H1 (cell line): ENCODE data around the gene CNTD1. TPM values are rescaled to one million over a fixed set of nuclear protein-coding genes. Genes with fewer than 3 reads are reported as not detected.

Source experiments
- CTCF ChIA-PET: fragments of 300-600 bp; sonication (Branson Sonifier 250); formaldehyde crosslinking; loops from one replicate; lab custom pipeline; 2021; ENCODE audit not compliant: partially characterized antibody; lab: Charles Lee
- POLR2A ChIA-PET: fragments of 300-600 bp; sonication (Branson Sonifier 250); formaldehyde crosslinking; loops from one replicate; lab custom pipeline; 2021; ENCODE audit warnings: inconsistent platforms; ENCODE audit not compliant: partially characterized antibody; lab: Charles Lee
- DNase-seq, 2 experiments: peaks; one replicate each; pipeline versions ENCODE4 v3.0.0 to v3.0.0-alpha.2; 2010 to 2022; ENCODE audit warnings: low spot score in 2 of 2, low read depth in 1 of 2, mixed read lengths in 1 of 2
- FAIRE-seq: peaks from 2 replicates; lab custom pipeline; 2011; peaks lifted over from hg19 to GRCh38; lab: Jason Lieb, UNC
- H2AFZ ChIP-seq: 2 replicates; pipeline ENCODE4 v1.8.1; 2012; ENCODE audit warnings: low read length, inconsistent platforms
- H2AK5ac ChIP-seq: 2 replicates; pipeline ENCODE4 v1.6.1; 2013; ENCODE audit warnings: low read depth, low read length
- H2BK120ac ChIP-seq: replicated peaks from 2 replicates; pipeline ENCODE3; 2013; ENCODE audit warnings: low read depth, low read length, inconsistent platforms
- H2BK12ac ChIP-seq: 2 replicates; pipeline ENCODE4 v1.6.1; 2013; ENCODE audit warnings: low read depth, low read length
- H2BK15ac ChIP-seq: 2 replicates; pipeline ENCODE4 v1.6.1; 2013; ENCODE audit warnings: low read length
- H2BK20ac ChIP-seq: 2 replicates; pipeline ENCODE4 v1.6.1; 2013; ENCODE audit warnings: low read length
- H2BK5ac ChIP-seq: 2 replicates; pipeline ENCODE4 v1.6.1; 2013; ENCODE audit warnings: low read depth, low read length
- H3K14ac ChIP-seq: 2 replicates; pipeline ENCODE4 v1.6.1; 2013; ENCODE audit warnings: inconsistent platforms; ENCODE audit not compliant: insufficient read length
- H3K18ac ChIP-seq: 2 replicates; pipeline ENCODE4 v1.6.1; 2013; ENCODE audit warnings: low read length; ENCODE audit errors: extremely low read depth
- H3K23ac ChIP-seq: 2 replicates; pipeline ENCODE4 v1.6.1; 2013; ENCODE audit warnings: inconsistent platforms; ENCODE audit not compliant: insufficient read length
- H3K23me2 ChIP-seq: 2 replicates; pipeline ENCODE4 v1.6.1; 2013; ENCODE audit warnings: low read depth, low read length
- H3K27ac ChIP-seq: 2 replicates; pipeline ENCODE4 v1.6.1; 2011; ENCODE audit warnings: low read depth, low read length, inconsistent platforms
- H3K27me3 ChIP-seq, 4 experiments: replicated peaks in 1 of 4; 1 replicate in 1 of 4; 2 replicates in 3 of 4; pipeline versions ENCODE4 v1.6.1 to v1.8.1; 2011 to 2013; ENCODE audit warnings: low read length in 3 of 4, mild to moderate bottlenecking in 3 of 4, inconsistent platforms in 2 of 4, mixed read lengths in 2 of 4, moderate library complexity in 1 of 4; ENCODE audit not compliant: control insufficient read depth in 3 of 4, insufficient read depth in 3 of 4; ENCODE audit errors: extremely low read depth in 1 of 4
- H3K36me3 ChIP-seq, 4 experiments: 2 replicates each; pipeline versions ENCODE4 v1.6.1 to v1.8.1; 2011 to 2013; ENCODE audit warnings: mild to moderate bottlenecking in 4 of 4, low read length in 3 of 4, moderate library complexity in 2 of 4, control low read depth in 1 of 4, inconsistent platforms in 1 of 4; ENCODE audit not compliant: insufficient read depth in 4 of 4, control insufficient read depth in 2 of 4
- H3K4ac ChIP-seq: replicated peaks from 2 replicates; pipeline ENCODE3; 2013; ENCODE audit warnings: low read length, low read depth, mixed read lengths, inconsistent platforms; ENCODE audit not compliant: insufficient read length
- H3K4me1 ChIP-seq, 4 experiments: replicated peaks in 1 of 4; 1 replicate in 1 of 4; 2 replicates in 3 of 4; pipeline versions ENCODE4 v1.6.1 to v1.8.1; 2011 to 2013; ENCODE audit warnings: low read length in 3 of 4, inconsistent platforms in 2 of 4, mixed read lengths in 1 of 4; ENCODE audit not compliant: insufficient read depth in 4 of 4, control insufficient read depth in 3 of 4
- H3K4me2 ChIP-seq, 2 experiments: 2 replicates each; pipeline versions ENCODE4 v1.6.1 to v1.8.1; 2011 to 2013; ENCODE audit warnings: low read depth in 2 of 2, low read length in 2 of 2, control low read depth in 1 of 2, inconsistent platforms in 1 of 2, mild to moderate bottlenecking in 1 of 2; ENCODE audit not compliant: insufficient read depth in 1 of 2
- H3K4me3 ChIP-seq, 4 experiments: fragments of 200-600, 300-600 bp in 1 of 4; sonication (generic), shearing (Covaris generic), sonication (Bioruptor Twin) in 1 of 4; 2 replicates each; pipeline versions ENCODE4 v1.5.1 to v1.8.1; 2011 to 2016; ENCODE audit warnings: low read length in 4 of 4, low read depth in 3 of 4, control low read depth in 2 of 4, inconsistent platforms in 2 of 4, mild to moderate bottlenecking in 2 of 4, mixed read lengths in 1 of 4, moderate library complexity in 1 of 4; ENCODE audit not compliant: insufficient read depth in 2 of 4; ENCODE audit errors: extremely low read depth in 1 of 4
- H3K56ac ChIP-seq: replicated peaks from 2 replicates; pipeline ENCODE3; 2013; ENCODE audit warnings: low read depth, mild to moderate bottlenecking, mixed read lengths, low read length, inconsistent platforms; ENCODE audit not compliant: insufficient read length
- H3K79me1 ChIP-seq: 2 replicates; pipeline ENCODE4 v1.6.1; 2013; ENCODE audit warnings: low read depth, low read length, control low read depth
- H3K79me2 ChIP-seq, 2 experiments: 2 replicates each; pipeline versions ENCODE4 v1.6.1 to v1.8.1; 2012 to 2013; ENCODE audit warnings: low read length in 2 of 2, mild to moderate bottlenecking in 2 of 2, inconsistent platforms in 1 of 2; ENCODE audit not compliant: insufficient read depth in 2 of 2, control insufficient read depth in 1 of 2
- H3K9ac ChIP-seq, 4 experiments: replicated peaks in 1 of 4; 1 replicate in 1 of 4; 2 replicates in 3 of 4; pipeline versions ENCODE4 v1.6.1 to v1.8.1; 2011 to 2013; ENCODE audit warnings: low read depth in 3 of 4, low read length in 3 of 4, control low read depth in 2 of 4, mild to moderate bottlenecking in 2 of 4, moderate library complexity in 2 of 4, inconsistent platforms in 1 of 4; ENCODE audit errors: extremely low read depth in 1 of 4
- H3K9me3 ChIP-seq, 2 experiments: 2 replicates each; pipeline versions ENCODE4 v1.6.1 to v1.8.1; 2012 to 2013; ENCODE audit warnings: mild to moderate bottlenecking in 2 of 2, moderate library complexity in 2 of 2, control low read depth in 1 of 2, inconsistent platforms in 1 of 2, low read depth in 1 of 2, low read length in 1 of 2, mixed read lengths in 1 of 2; ENCODE audit not compliant: insufficient read depth in 2 of 2
- H4K20me1 ChIP-seq, 2 experiments: replicated peaks in 1 of 2; 2 replicates each; pipeline versions ENCODE3 to v1.8.1; 2011 to 2013; ENCODE audit warnings: inconsistent platforms in 2 of 2, low read length in 2 of 2, mild to moderate bottlenecking in 1 of 2; ENCODE audit not compliant: insufficient read depth in 2 of 2, control insufficient read depth in 1 of 2
- H4K5ac ChIP-seq: 2 replicates; pipeline ENCODE4 v1.6.1; 2013; ENCODE audit warnings: low read length, low read depth, mixed read lengths, inconsistent platforms; ENCODE audit not compliant: insufficient read length
- H4K8ac ChIP-seq: 2 replicates; pipeline ENCODE4 v1.8.0; 2013; ENCODE audit warnings: mild to moderate bottlenecking, moderate library complexity, low read length, inconsistent platforms; ENCODE audit not compliant: insufficient read depth; ENCODE audit errors: extremely low read depth
- H4K91ac ChIP-seq: replicated peaks from 2 replicates; pipeline ENCODE3; 2013; ENCODE audit warnings: low read length, mixed read lengths, inconsistent platforms; ENCODE audit not compliant: insufficient read length
- ATF3 ChIP-seq: IDR thresholded peaks from 2 replicates; pipeline ENCODE4 v1.6.1; 2011; ENCODE audit warnings: low read depth, mild to moderate bottlenecking, low read length; ENCODE audit not compliant: insufficient read depth
- CHD2 ChIP-seq: IDR thresholded peaks from 2 replicates; pipeline ENCODE4 v1.6.1; 2012; ENCODE audit warnings: low read length, improper control_type of control experiment
- EP300 ChIP-seq, 2 experiments: IDR thresholded peaks; 1 replicate in 1 of 2; 2 replicates in 1 of 2; pipeline ENCODE4 v1.6.1; 2011 to 2012; ENCODE audit warnings: low read depth in 2 of 2, low read length in 2 of 2, mild to moderate bottlenecking in 2 of 2, borderline replicate concordance in 1 of 2, inconsistent platforms in 1 of 2, moderate library complexity in 1 of 2
- HDAC2 ChIP-seq, 2 experiments: fragments of 300-600 bp in 1 of 2; sonication (generic) in 1 of 2; IDR thresholded peaks; 2 replicates each; pipeline ENCODE4 v1.6.1; 2011 to 2012; ENCODE audit warnings: low read depth in 2 of 2, low read length in 2 of 2, mild to moderate bottlenecking in 2 of 2, moderate library complexity in 2 of 2, borderline replicate concordance in 1 of 2, inconsistent platforms in 1 of 2
- POLR2AphosphoS5 ChIP-seq: IDR thresholded peaks from 2 replicates; pipeline ENCODE4 v1.6.1; 2011; ENCODE audit warnings: low read depth, low read length
- POU5F1 ChIP-seq: IDR thresholded peaks from 2 replicates; pipeline ENCODE4 v1.6.1; 2011; ENCODE audit warnings: low read depth, mild to moderate bottlenecking, low read length, moderate library complexity
- RAD21 ChIP-seq, 2 experiments: IDR thresholded peaks in 1 of 2; conservative IDR thresholded peaks in 1 of 2; 2 replicates each; pipeline ENCODE4 v1.6.1; 2011; ENCODE audit warnings: low read depth in 2 of 2, low read length in 2 of 2, improper control_type of control experiment in 1 of 2, inconsistent platforms in 1 of 2, mild to moderate bottlenecking in 1 of 2, moderate library complexity in 1 of 2
- RNF2 ChIP-seq: fragments of 200-900, 300-1000 bp; sonication (generic); IDR thresholded peaks from 2 replicates; pipeline ENCODE4 v1.7.1; 2016; ENCODE audit warnings: borderline replicate concordance, low read depth, mild to moderate bottlenecking, antibody characterized with exemption, low read length; ENCODE audit not compliant: poor library complexity, severe bottlenecking; ENCODE audit errors: missing control alignments
- SP1 ChIP-seq: IDR thresholded peaks from 2 replicates; pipeline ENCODE4 v1.6.1; 2011; ENCODE audit warnings: low read depth, low read length
- SP4 ChIP-seq: IDR thresholded peaks from 2 replicates; pipeline ENCODE4 v1.6.1; 2012; ENCODE audit warnings: low read length, inconsistent platforms
- WGBS, 2 experiments: shearing (Covaris generic) in 1 of 2; methylation state at CpG; one replicate each; pipeline versions ENCODE4 v1.1.6 to v1.1.7; 2013 to 2015; ENCODE audit warnings: low lambda C conversion rate in 2 of 2, mixed read lengths in 2 of 2, inconsistent platforms in 1 of 2, low coverage in 1 of 2, missing lambda C conversion rate in 1 of 2; ENCODE audit not compliant: insufficient replicate concordance in 2 of 2, insufficient coverage in 1 of 2, insufficient read length in 1 of 2; ENCODE audit errors: extremely low coverage in 1 of 2, missing lambda C conversion rate in 1 of 2; 5-methylcytosine and 5-hydroxymethylcytosine counted together
- polyA plus RNA-seq, 7 experiments: library from polyadenylated mRNA; depleted of rRNA in 3 of 7; stranded (reverse) in 5 of 7; unstranded in 2 of 7; fragments of >200 nt in 5 of 7; fragments of 200-250 nt in 2 of 7; gene quantifications; 1 replicate in 5 of 7; 2 replicates in 1 of 7; 4 replicates in 1 of 7; pipeline versions ENCODE4 v1.2.1 to v1.2.3, GENCODE V29; 2011 to 2013; ENCODE audit warnings: missing spikeins in 2 of 7, mixed read lengths in 2 of 7
- total RNA-seq: library from RNA; stranded (reverse); fragmentation: NEBNext Ultra II Directional; extraction: Animal tissue kit (Norgen Biotek cat#: 25700); gene quantifications from 2 replicates; pipeline ENCODE4 v1.2.1, GENCODE V29; 2021

CNTD1 gene
- total and polyA plus RNA-seq, 2 of the 8 experiments (the other 6 are each of a cell fraction or from before 2014, with no cell fraction given), result not detected

- H3K23me2 ChIP-seq, result no peaks in the 10 kb centered on the region
- no peak within 1 kb of the TSS for H2BK20ac ChIP-seq
- no peak within 1 kb of the TSS for H3K14ac ChIP-seq
- DNase-seq, result no peak
- H2BK120ac ChIP-seq, result no peak within 1 kb of the TSS
- FAIRE-seq, result no peak
- no peak within 1 kb of the TSS for H3K4me2 ChIP-seq
- no peak within 1 kb of the TSS for H3K23ac ChIP-seq
- H4K8ac ChIP-seq, result no peak within 1 kb of the TSS
- no peaks in the 10 kb centered on the region; the same call in 1 of the 2 replicates for H3K79me1 ChIP-seq
- H2BK5ac ChIP-seq, result no peak within 1 kb of the TSS
- ChIA-PET CTCF (interaction anchor here (0.6 to 1.9 kb wide), 5 partner anchors 8 to 370 kb away, joined by 4 to 5 read pairs (median 5); no protein-coding TSS in a partner anchor), POLR2A (interaction anchor here (1.0 to 10.4 kb wide), 2 partner anchors 9 to 15 kb away, joined by 3 to 111 read pairs; partner anchors contain the start of gene PSME3)
- H3K4ac ChIP-seq, result no peak within 1 kb of the TSS
- H3K9ac ChIP-seq, result no peak within 1 kb of the TSS
- no peak within 1 kb of the TSS for H2AFZ ChIP-seq
- H2BK12ac ChIP-seq, result no peak within 1 kb of the TSS
- H3K27ac ChIP-seq, result no peak within 1 kb of the TSS
- H3K18ac ChIP-seq, result no peak within 1 kb of the TSS
- H4K91ac ChIP-seq, result no peak within 1 kb of the TSS
- peaks cover 3 to 9% of the 10 kb centered on the region in 2 experiments for H4K20me1 ChIP-seq
- H3K4me3 ChIP-seq, result no peak within 1 kb of the TSS
- no peaks in the 10 kb centered on the region for H3K9me3 ChIP-seq
- no peak within 1 kb of the TSS for H4K5ac ChIP-seq
- TF ChIP-seq CHD2, result no peak
- no peak for TF ChIP-seq POU5F1
- TF ChIP-seq RAD21 (IDR thresholded peaks at IDR 0.05 in 1 of 2, conservative IDR thresholded peaks at IDR 0.05 in 1 of 2; ENCODE audit: low read depth in 2 of 2, low read length in 2 of 2), result no peak
- TF ChIP-seq RNF2, result no peak
- no peak for TF ChIP-seq EP300 (IDR thresholded peaks at IDR 0.05; ENCODE audit: borderline replicate concordance in 1 of 2, low read depth in 2 of 2, low read length in 2 of 2)
- no peak for TF ChIP-seq POLR2AphosphoS5
- no peak for TF ChIP-seq SP4
- no peak for TF ChIP-seq HDAC2 (IDR thresholded peaks at IDR 0.05; ENCODE audit: borderline replicate concordance in 1 of 2, low read depth in 2 of 2, low read length in 2 of 2)
- no peak for TF ChIP-seq SP1
- no peak for TF ChIP-seq ATF3
- WGBS, 2 experiments, result 85% methylated on average over 6 of the region's 9 CpGs; no CpG with 5 or more reads in 1 of the 2 experiments
- no peaks in the 10 kb centered on the region; a peak in 1 of 7 replicates for H3K27me3 ChIP-seq
- H3K79me2 ChIP-seq, result no peaks in the 10 kb centered on the region
- no peak within 1 kb of the TSS for H3K56ac ChIP-seq
- no peak within 1 kb of the TSS for H2BK15ac ChIP-seq
- no peaks in the 10 kb centered on the region; a peak in 1 of 8 replicates for H3K36me3 ChIP-seq
- H3K4me1 ChIP-seq, result no peaks in the 10 kb centered on the region; a peak in 1 of 7 replicates
- H2AK5ac ChIP-seq, result no peak within 1 kb of the TSS
Measured at GRCh38 chr17:42850954-42851353, 52.3 kb downstream of the CNTD1 start, which contains the start of gene AOC3. Gene AOC3, plus strand, starts transcription at chr17:42851199. Its CDS starts 145 bp downstream, at chr17:42851344.
